Measurements from ENCODE around the gene DENND2D.

Gene DENND2D

GRCh38 chr1:111139956-111140679 lies 60.3 kb downstream of the DENND2D start, which contains the start of the genes CEPT1 and DRAM2:
TSS of gene CEPT1 (plus strand) at chr1:111140223. CDS start at chr1:111147715, 7,492 bp downstream.
TSS of gene DRAM2 (minus strand) at chr1:111140093. CDS start at chr1:111131554, 8,539 bp downstream.
- H3K4me2 ChIP-seq (ENCODE audit: low read length), result peak within 1 kb of the TSS; percentile 97
- H3F3A ChIP-seq (ENCODE audit: insufficient read depth, low read length), result no peaks in the 10 kb centered on the region
- H3K27me3 ChIP-seq (ENCODE audit: insufficient read depth, low read length), result no peaks in the 10 kb centered on the region
- peak within 1 kb of the TSS; percentile 85 for H3K27ac ChIP-seq (ENCODE audit: low read depth, low read length, poor library complexity, severe bottlenecking)
- no peaks in the 10 kb centered on the region for H3K9me2 ChIP-seq (ENCODE audit: low read depth, low read length)
- peak within 1 kb of the TSS; percentile 84 for H3K4me3 ChIP-seq (ENCODE audit: low read depth, low read length, poor library complexity, severe bottlenecking)
- peaks cover 70% of the 10 kb centered on the region for H3K79me2 ChIP-seq (ENCODE audit: insufficient read depth, low read length)
- H3K4me1 ChIP-seq (ENCODE audit: insufficient read depth, low read length, severe bottlenecking), result peaks cover 73% of the 10 kb centered on the region
- no peaks in the 10 kb centered on the region for H3K9me3 ChIP-seq (ENCODE audit: low read length)
- H4K20me1 ChIP-seq (ENCODE audit: insufficient read depth, low read length), result no peaks in the 10 kb centered on the region
- TF ChIP-seq CTCF (IDR thresholded peaks at IDR 0.05; ENCODE audit: low read length), result no peak
- no peak for TF ChIP-seq EZH2 (IDR thresholded peaks at IDR 0.05; ENCODE audit: borderline replicate concordance, low read length)
- H3K36me3 ChIP-seq (ENCODE audit: insufficient read depth, low read length), result peaks cover 34% of the 10 kb centered on the region
- no peak within 1 kb of the TSS for H2AFZ ChIP-seq (ENCODE audit: low read length)
- peak within 1 kb of the TSS; percentile 92 for H3K9ac ChIP-seq (ENCODE audit: low read length)

GRCh38 chr1:111139324-111139955 lies 61.0 kb downstream of the DENND2D start:
- Histone ChIP-seq H2AFZ (ENCODE audit: low read length) (no peak overlapping the region), H3K4me2 (ENCODE audit: low read length) (peak overlapping the region; percentile 97), H3K4me1 (ENCODE audit: insufficient read depth, low read length, severe bottlenecking) (peaks cover 71% of the 10 kb centered on the region), H3K36me3 (ENCODE audit: insufficient read depth, low read length) (peaks cover 39% of the 10 kb centered on the region), H3K9ac (ENCODE audit: low read length) (peak overlapping the region; percentile 92), H3K27ac (ENCODE audit: low read depth, low read length, poor library complexity, severe bottlenecking) (peak overlapping the region; percentile 85), H3K79me2 (ENCODE audit: insufficient read depth, low read length) (peaks cover 64% of the 10 kb centered on the region), H3K27me3 (ENCODE audit: insufficient read depth, low read length) (no peaks in the 10 kb centered on the region), H4K20me1 (ENCODE audit: insufficient read depth, low read length) (no peaks in the 10 kb centered on the region), H3K4me3 (ENCODE audit: low read depth, low read length, poor library complexity, severe bottlenecking) (peak overlapping the region; percentile 84), H3K9me3 (ENCODE audit: low read length) (no peaks in the 10 kb centered on the region), H3K9me2 (ENCODE audit: low read depth, low read length) (no peaks in the 10 kb centered on the region), H3F3A (ENCODE audit: insufficient read depth, low read length) (no peaks in the 10 kb centered on the region)
- no peak for TF ChIP-seq EZH2 (IDR thresholded peaks at IDR 0.05; ENCODE audit: borderline replicate concordance, low read length)
- no peak for TF ChIP-seq CTCF (IDR thresholded peaks at IDR 0.05; ENCODE audit: low read length)

Data from OCI-LY1 (cell line).